COLO829 (cell line): ENCODE measurements around the gene GNAT1.

ENCODE experiments used
- DNase-seq: peaks from one replicate; pipeline ENCODE4 v3.0.0; 2012; ENCODE audit warnings: low spot score

The GNAT1 gene

GRCh38 chr3:50181985-50182384, 9.4 kb upstream of the GNAT1 start:
- DNase-seq: no peak

- DNase-seq: no peak
Measured at GRCh38 chr3:50182533-50183099, 8.8 kb upstream of the GNAT1 start.

- no peak for DNase-seq
Measured at GRCh38 chr3:50183755-50184154, 7.7 kb upstream of the GNAT1 start.

DNA sequence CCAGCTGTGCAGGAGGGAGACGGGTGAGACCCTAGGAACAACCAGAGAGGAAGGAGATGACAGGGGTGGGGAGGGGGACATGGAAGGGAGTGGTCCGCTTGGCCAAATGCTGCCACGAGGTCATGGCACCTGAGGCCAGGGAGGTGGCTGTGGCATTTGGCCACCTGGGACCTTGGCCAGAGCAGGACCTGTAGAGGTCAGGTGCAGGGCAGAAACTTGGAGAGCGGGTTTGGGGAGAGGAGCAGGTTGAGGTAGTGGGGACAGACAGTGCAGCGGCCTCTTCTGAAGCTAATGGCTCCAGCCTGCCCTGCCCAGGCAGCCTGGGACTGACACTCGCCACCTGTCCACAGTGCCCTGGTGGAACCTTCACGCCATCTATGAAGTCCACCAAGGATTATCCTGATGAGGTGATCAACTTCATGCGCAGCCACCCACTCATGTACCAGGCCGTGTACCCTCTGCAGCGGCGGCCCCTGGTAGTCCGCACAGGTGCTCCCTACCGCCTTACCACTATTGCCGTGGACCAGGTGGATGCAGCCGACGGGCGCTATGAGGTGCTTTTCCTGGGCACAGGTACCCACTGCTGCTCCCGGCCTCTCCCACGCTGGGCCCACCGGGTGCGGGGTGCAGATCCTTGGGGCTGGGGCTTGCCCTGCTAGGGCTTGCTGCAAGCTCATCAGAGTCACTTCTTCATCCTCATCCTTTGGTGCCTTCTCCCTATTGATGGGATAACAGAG, 7.0 kb upstream of the GNAT1 start:
- DNase-seq: no peak

DNA sequence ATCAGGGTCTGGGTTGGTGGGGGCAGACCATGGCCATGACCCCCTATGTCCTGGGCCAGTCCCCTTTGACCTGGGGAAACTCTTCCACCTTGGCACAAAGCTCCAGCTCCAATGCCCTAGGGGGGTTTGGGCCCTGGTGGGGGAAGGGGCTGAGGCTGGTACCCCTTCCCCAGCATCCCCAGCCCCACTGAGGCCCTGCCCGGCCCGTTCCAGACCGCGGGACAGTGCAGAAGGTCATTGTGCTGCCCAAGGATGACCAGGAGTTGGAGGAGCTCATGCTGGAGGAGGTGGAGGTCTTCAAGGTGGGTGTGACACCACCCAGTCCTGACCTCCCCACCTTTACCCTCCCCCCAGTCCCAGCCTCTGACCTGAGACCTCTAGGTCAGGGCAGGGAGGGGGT, 6.2 kb upstream of the GNAT1 start:
- DNase-seq: no peak

GRCh38 chr3:50186096-50186495, 5.3 kb upstream of the GNAT1 start:
- DNase-seq: no peak

DNA sequence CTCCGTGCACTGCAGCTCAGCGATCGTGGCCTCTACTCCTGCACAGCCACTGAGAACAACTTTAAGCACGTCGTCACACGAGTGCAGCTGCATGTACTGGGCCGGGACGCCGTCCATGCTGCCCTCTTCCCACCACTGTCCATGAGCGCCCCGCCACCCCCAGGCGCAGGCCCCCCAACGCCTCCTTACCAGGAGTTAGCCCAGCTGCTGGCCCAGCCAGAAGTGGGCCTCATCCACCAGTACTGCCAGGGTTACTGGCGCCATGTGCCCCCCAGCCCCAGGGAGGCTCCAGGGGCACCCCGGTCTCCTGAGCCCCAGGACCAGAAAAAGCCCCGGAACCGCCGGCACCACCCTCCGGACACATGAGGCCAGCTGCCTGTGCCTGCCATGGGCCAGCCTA, 3.7 kb upstream of the GNAT1 start:
- DNase-seq: no peak

DNA sequence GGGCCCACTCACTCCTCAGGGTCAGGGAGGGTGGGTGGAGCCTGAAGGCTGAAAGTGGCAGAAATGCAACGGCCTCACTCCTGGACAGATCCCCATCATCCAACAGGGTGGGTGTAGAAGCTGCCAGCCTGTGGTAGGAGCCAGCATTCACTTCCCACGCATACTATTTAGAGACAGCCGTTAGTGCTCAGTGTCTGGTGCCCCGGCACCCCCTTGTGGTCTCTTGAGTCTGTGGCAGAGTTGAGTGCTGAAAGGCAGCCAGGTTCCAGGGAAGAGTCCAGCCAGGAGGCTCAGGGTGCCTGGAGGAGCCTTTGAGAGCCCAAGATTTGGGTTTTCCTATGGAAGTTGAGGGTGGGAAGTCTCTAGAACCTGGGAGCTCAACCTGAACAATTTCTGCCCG, 2.1 kb upstream of the GNAT1 start:
- DNase-seq: peak; percentile 86

GRCh38 chr3:50189989-50190388, 1.4 kb upstream of the GNAT1 start:
- no peak for DNase-seq

- no peak for DNase-seq
Measured at GRCh38 chr3:50192124-50192523, 714 bp downstream of the GNAT1 start.

DNA sequence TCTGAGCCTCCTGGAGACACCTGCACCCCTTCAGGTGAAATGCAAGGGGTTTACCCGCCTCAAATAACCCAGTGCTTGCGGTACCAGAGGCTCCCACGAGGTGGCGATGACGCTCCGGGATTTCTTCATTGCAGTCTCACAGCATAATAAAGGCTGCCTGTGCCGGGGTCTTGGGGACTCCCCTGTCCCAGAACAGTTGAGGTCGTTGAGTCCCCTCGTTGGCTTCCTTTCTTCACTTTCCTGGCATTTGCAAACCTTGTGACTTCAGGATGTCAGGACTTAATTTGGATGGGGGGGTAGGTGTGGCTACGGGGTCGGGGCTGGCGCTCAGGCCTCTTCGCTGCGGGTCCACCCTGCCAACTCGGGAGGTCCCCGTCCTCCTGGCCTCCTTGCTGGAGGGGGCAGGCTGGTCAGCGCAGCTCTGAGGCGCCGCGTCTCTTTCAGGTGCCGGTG, 1.3 kb downstream of the GNAT1 start:
- peak; percentile 72 for DNase-seq

DNA sequence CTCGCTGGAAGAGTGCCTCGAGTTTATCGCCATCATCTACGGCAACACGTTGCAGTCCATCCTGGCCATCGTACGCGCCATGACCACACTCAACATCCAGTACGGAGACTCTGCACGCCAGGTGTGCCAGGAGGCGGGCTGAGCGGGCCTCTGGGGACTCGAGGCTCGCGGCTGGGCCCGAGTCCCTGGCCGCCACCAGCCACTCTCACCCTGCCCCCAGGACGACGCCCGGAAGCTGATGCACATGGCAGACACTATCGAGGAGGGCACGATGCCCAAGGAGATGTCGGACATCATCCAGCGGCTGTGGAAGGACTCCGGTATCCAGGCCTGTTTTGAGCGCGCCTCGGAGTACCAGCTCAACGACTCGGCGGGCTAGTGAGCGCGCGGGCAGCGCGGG, 1.9 kb downstream of the GNAT1 start:
- no peak for DNase-seq

DNA sequence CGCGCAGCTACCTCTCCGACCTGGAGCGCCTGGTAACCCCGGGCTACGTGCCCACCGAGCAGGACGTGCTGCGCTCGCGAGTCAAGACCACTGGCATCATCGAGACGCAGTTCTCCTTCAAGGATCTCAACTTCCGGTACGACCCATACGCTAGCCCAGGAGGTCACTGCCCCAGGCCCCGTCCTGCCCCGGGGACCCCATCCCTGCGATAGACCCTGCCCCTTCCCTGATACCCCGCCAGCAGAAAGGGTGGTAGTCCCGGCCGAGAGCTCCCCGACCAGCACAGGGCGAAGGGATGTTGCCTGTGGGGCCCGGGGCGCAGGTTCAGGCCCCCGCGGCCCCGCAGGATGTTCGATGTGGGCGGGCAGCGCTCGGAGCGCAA, 2.3 kb downstream of the GNAT1 start:
- no peak for DNase-seq

GRCh38 chr3:50194128-50194902, 2.9 kb downstream of the GNAT1 start:
- peak; percentile 66 for DNase-seq

DNA sequence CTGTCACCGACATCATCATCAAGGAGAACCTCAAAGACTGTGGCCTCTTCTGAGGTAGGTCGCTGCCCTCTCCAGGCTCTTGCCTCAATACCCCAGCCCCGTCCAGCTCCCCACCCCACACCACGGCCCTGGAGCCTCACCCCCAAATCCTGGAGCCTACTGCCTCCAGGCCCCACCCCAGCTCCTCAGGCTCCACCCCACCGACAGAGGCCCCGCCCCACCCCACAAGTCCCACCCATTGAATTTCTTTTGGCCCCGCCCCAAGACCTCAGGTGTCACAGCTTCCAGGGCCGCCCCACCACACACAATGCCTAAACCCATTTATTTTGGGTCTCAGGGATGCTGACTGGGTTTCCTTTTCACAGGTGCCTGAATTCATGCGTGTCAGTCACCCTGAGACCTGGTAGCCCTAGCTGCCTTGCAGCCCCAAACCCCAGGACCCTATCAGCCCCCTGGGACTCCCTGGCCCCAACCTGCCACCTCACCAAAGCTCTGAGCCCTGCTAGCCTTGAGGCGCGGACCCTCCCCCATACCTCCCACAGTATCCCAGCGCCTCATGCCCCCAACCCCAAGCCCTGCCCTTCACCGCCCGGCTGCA, 3.6 kb downstream of the GNAT1 start:
- peak; percentile 74 for DNase-seq

DNA sequence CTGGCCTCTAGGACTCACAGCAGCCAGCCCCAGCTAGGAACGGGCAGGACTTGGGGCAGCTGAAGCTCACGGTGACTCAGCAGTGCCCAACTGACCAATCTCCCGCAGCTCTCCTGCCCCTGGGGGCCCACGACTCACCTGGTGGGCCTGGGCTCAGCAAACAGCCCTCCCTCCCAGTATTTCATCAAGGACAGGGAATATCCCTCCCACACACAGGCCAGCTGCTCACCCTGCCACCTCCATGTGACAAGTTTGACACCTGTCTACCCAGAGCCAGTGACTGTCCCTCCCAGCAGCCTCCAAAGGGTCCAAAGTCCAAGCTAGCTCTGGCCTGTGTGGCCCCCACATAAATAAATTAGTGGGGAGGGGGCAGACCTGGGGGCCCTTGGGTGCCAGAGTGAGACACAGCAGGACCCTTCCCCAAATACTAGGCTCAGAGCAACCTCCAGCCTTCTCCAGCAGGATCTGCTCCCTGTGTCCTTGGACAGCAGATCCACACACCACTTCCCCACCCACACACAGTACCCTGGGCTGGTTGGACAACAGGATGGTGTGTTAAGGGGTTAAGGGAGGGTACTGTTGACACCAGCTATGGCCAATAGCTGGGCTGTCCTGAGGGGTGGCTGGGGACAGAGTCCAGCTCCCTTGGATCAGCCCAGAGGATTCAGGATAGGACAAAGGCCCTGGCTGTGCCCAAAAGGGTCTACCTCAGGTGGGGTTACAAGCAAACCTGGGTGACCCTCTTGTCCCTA, 4.3 kb downstream of the GNAT1 start:
- DNase-seq: no peak

GRCh38 chr3:50196253-50196801, 4.9 kb downstream of the GNAT1 start:
- no peak for DNase-seq

DNA sequence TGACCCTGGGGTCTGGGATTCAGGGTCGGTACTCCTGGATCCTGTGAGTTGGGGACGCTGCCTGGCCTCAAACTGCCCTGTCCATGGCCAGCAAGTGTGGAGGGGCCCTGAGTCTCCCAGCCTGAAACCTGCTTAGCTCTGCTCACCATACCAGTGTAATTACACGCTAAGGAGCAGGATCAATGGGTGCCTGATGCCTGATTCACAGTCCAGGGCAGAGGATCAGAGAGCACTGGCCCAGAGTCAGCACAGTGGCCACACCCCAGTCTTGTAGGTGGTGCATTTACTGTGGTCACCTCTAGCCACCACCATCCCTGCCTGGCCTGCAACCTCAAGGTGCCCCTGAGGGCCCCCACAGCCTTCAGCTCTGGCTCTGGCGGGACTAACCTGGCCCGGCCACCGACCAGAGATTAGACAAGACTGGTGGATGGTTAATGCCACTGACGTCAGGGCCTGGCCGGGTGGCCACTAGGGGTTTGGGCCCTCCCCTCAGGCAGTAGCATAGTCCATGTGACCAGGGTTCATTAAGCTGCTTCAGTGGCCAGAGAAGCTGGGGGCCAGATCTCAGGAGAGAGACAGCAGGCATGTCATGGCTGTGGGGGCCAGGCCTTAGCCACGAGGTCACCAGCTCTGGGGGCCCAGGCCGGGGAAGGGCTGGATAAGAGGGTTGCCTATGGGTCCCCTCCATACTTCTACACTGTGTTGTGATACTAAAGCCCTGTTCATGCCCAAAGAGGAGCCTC, 10.3 kb downstream of the GNAT1 start:
- no peak for DNase-seq

DNA sequence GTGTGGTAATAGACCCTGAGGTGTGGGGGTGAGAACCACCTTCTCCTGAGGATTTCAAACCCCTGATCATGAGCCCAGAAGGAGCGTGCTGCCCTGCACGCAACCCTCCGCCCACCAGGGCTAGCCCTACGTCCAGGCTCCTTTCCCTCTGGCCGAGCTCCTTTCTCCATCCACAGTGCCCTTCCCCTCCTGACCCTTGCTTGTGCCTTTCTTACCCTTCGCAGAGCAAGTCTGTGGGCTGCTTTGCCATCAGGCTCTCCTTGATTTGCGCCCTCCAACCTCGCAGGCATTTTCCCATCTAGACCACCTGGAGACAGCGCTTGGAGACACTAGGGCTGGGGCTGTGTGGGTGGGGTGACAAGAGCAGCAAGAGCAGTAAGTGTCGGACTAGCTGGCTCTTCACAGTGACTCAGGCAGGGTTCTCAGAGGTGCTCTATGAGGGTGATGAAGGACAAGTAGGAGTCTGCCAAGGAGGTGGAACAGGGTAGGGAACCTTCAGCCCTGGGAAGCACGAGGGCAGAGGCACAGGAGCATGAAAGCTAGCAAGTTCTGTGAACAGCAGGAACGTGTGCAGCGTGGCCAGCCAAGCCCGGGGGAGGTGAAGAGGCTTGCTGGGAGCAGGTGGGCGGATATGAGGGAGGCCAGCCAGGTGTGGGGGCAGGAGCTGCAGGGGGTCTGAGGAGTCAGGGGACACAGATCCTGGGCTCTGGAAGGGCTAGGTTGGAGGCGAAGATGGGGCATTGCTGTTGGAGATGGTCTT, 11.1 kb downstream of the GNAT1 start:
- no peak for DNase-seq

DNA sequence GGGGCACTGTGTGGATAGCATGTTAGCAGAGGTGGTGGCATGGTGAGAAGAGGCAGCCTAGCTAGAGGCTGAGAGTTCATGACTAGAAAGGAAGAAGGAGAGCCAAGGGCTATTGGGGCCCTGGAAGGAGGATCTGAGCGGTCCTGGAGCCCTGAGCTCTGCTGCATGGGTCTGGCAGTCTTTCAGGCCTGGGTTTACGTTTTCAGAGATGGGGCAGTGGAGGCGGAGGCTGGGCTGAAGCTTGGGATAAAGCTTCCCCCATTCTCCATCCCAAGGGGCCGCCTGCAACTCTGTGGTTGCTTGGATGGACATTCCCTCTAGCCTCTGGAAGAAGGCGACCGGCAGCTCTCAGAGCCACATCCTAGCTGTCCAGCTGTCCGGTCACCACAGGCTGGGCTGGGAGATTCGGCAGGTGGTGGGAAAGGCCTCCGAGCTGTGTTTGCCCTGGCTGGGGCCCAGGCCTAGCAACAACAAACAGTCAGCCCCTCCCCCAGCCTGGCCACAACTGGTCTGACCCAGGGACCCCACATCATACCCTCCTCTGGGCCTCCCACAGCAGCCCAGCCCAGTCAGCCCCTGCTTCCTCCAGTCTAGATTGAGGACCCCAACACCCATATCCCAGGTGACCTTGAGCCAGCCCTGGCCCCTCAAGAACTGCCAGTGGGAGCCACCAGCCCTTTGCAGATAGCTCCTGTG, 11.9 kb downstream of the GNAT1 start:
- no peak for DNase-seq
